ENCODE data around the gene CALM3. TPM values are rescaled to one million over a fixed set of nuclear protein-coding genes. Genes with fewer than 3 reads are reported as not detected.
A peak's percentile ranks its signal among the peaks of the same experiment; 100 is the strongest.

CALM3 gene
- total and polyA plus RNA-seq, 2 of the 4 experiments (the other 2 are of a cell fraction), result 91.6 to 501 TPM

DNA sequence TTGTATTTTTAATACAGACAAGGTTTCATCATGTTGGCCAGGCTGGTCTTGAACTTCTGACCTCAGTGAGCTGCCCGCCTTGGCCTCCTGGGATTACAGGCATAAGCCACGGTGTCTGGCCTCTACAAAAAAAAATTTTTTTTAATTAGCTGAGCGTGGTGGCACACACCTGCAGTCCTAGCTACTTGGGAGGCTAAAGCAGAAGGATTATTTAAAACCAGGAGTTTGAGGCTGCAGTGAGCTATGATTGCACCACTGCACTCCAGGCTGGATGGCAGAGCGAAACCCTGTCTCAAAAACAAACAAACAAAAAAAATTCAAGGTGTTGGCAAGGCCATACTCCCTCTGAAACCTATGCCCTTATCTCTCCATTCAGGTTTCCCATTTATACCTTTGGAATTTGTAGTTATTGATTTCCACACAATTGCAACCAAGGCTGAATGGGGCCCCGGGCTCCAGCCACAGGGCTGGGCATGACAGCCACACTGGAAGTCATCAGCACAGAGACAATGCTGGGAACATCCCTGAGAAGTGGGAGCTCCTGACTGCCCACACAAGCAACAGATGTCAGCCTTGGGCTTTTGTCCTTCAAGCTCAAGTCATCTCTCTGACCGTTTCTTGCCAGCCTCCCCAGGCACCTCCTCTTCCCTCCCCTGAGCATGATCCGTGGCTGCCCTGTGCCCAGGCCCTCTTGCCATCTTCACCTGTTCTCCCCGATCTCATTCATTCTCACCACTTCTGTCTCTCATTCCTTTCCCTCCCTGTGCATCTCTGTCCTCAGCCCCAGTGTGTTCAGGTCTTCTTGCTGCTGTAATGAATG is 27.2 kb upstream of the CALM3 start:
- TF ChIP-seq CEBPB (IDR thresholded peaks at IDR 0.05; ENCODE audit: low read depth, low read length), result no peak
- no peak for TF ChIP-seq RFX5 (IDR thresholded peaks at IDR 0.05; ENCODE audit: low read depth, low read length)
- no peak for TF ChIP-seq FOS (IDR thresholded peaks at IDR 0.05; ENCODE audit: low read depth, low read length)
- no peak for TF ChIP-seq MAZ (IDR thresholded peaks at IDR 0.05; ENCODE audit: borderline replicate concordance, low read depth, low read length)
- no peak for TF ChIP-seq POLR2A (IDR thresholded peaks at IDR 0.05; ENCODE audit: low read depth, low read length)
- no peak for TF ChIP-seq CHD1 (IDR thresholded peaks at IDR 0.05; ENCODE audit: low read depth, low read length)
- no peak for TF ChIP-seq BHLHE40 (IDR thresholded peaks at IDR 0.05; ENCODE audit: low read depth, low read length)
- ChIA-PET POLR2A (ENCODE audit: unreplicated experiment) (no interaction called here), CTCF (no interaction called here)
- Histone ChIP-seq H3K4me3 (ENCODE audit: insufficient read depth, low read depth, low read length) (no peak overlapping the region), H3K79me1 (ENCODE audit: low read depth in 1 of 2, low read length in 2 of 2) (no peaks in the 10 kb centered on the region), H3K27me3 (ENCODE audit: control insufficient read depth, insufficient read depth, low read length) (peaks cover 14% of the 10 kb centered on the region), H2AFZ (replicated peaks; ENCODE audit: low read length, poor library complexity) (no peak overlapping the region), H3K9ac (ENCODE audit: low read depth, low read length) (no peak overlapping the region), H4K20me1 (ENCODE audit: insufficient read depth, low read length) (no peaks in the 10 kb centered on the region), H2BK20ac (ENCODE audit: low read depth, low read length) (no peak overlapping the region), H2BK5ac (ENCODE audit: low read depth, low read length, poor library complexity, severe bottlenecking) (no peak overlapping the region), H3K27ac (ENCODE audit: insufficient read depth, low read length) (no peak overlapping the region), H3K9me1 (ENCODE audit: insufficient read depth, low read length) (no peaks in the 10 kb centered on the region; the same call in 1 of the 2 replicates), H3K36me3 (ENCODE audit: control insufficient read depth, insufficient read depth, low read length) (no peaks in the 10 kb centered on the region), H2AK5ac (ENCODE audit: low read depth, low read length) (no peak overlapping the region), H2BK120ac (ENCODE audit: low read depth, low read length) (no peak overlapping the region), H4K91ac (ENCODE audit: insufficient read depth, low read depth, low read length) (no peak overlapping the region), H3K4me2 (ENCODE audit: low read depth, low read length) (no peak overlapping the region), H3K4me1 (ENCODE audit: control insufficient read depth, insufficient read depth, low read length) (no peaks in the 10 kb centered on the region), H3K4ac (ENCODE audit: low read depth, low read length) (no peak overlapping the region), H4K8ac (ENCODE audit: low read depth in 2 of 2, low read length in 2 of 2) (no peak overlapping the region), H3K23ac (ENCODE audit: low read depth, low read length) (no peak overlapping the region), H2BK15ac (ENCODE audit: low read depth, low read length) (no peak overlapping the region), H3K9me3 (ENCODE audit: control insufficient read depth, insufficient read depth, low read length) (no peaks in the 10 kb centered on the region), H3K18ac (ENCODE audit: low read depth, low read length) (no peak overlapping the region), H3K14ac (replicated peaks; ENCODE audit: low read depth, low read length) (no peak overlapping the region), H4K5ac (ENCODE audit: low read depth, low read length) (no peak overlapping the region), H3K56ac (ENCODE audit: extremely low read depth, insufficient read depth, low read length) (no peak overlapping the region), H2AK9ac (replicated peaks; ENCODE audit: low read depth, low read length, poor library complexity) (peak overlapping the region; percentile 55)
- in situ Hi-C loops (cut with MboI; ENCODE audit: low sequenced_read_pairs) (no loop called here), intact Hi-C loops (cut with micrococcal nuclease) (no loop called here), dilution Hi-C loops (cut with HindIII; ENCODE audit: low sequenced_read_pairs, unreplicated experiment) (no loop called here)
- 40% methylated on average over 2 of the region's 8 CpGs; no CpG with 5 or more reads in 1 of the 2 experiments for WGBS, 2 experiments (ENCODE audit: extremely low coverage in 2 of 2, insufficient read length in 1 of 2)
- BruUV-seq (replicated peaks), result no TSS peak
- ATAC-seq (ENCODE audit: low read depth) (no peak), DNase-seq (no peak)

All from IMR-90 (cell line).